K562 (cell line): Measurements from ENCODE around the gene FAM110D. TPM values are rescaled to one million over a fixed set of nuclear protein-coding genes. Genes with fewer than 3 reads are reported as not detected.

Experiments
- ATAC-seq: fragments of 200-7000 bp; cut with Tn5 transposase; 3 replicates; pipeline ENCODE4 v1.9.1; 2020; ENCODE audit warnings: moderate library complexity
- BruUV-seq: library from RNA; stranded (reverse); fragments of 400-500 nt; replicated peaks from 2 replicates; lab custom pipeline; 2021; lab: Mats Ljungman, UMichigan
- CTCF ChIA-PET: fragments of 300-600 bp; formaldehyde crosslinking; extraction: SDS; loops from one replicate; lab custom pipeline; 2021; ENCODE audit warnings: low intra/inter-chr PET ratio; lab: Yijun Ruan, JAX
- POLR2A ChIA-PET: fragments of 300-600, 350-650 bp; sonication (Branson Sonifier 250); formaldehyde crosslinking; extraction: SDS; loops from one replicate; lab custom pipeline; 2021; ENCODE audit warnings: antibody characterized with exemption, inconsistent platforms; lab: Yijun Ruan, JAX
- DNase-seq, 4 experiments: peaks; one replicate each; pipeline versions ENCODE4 v3.0.0 to v3.0.0-alpha.2; 2011 to 2018; ENCODE audit warnings: low spot score in 3 of 4, mixed read lengths in 3 of 4; ENCODE audit errors: extremely low read depth in 1 of 4
- FAIRE-seq: peaks from 2 replicates; lab custom pipeline; 2011; peaks lifted over from hg19 to GRCh38; lab: Jason Lieb, UNC
- H2AFZ ChIP-seq: 2 replicates; pipeline ENCODE4 v1.6.0; 2011; ENCODE audit warnings: low read depth, low read length, control low read depth, inconsistent platforms
- H3K27ac ChIP-seq: fragments of 200-600 bp; 3 replicates; pipeline ENCODE4 v1.8.0; 2011; ENCODE audit warnings: low read depth, mild to moderate bottlenecking, control low read depth, inconsistent platforms, low read length, moderate library complexity, mixed read lengths; ENCODE audit errors: extremely low read depth
- H3K27me3 ChIP-seq, 2 experiments: fragments of 300-600 bp in 1 of 2; 2 replicates in 1 of 2; 3 replicates in 1 of 2; pipeline versions ENCODE4 v1.6.0 to v1.8.0; 2011; ENCODE audit warnings: inconsistent platforms in 2 of 2, low read length in 2 of 2, mild to moderate bottlenecking in 1 of 2, mixed read lengths in 1 of 2, moderate library complexity in 1 of 2; ENCODE audit not compliant: control insufficient read depth in 2 of 2, insufficient read depth in 2 of 2
- H3K36me3 ChIP-seq: fragments of 300-600 bp; 3 replicates; pipeline ENCODE4 v1.8.0; 2011; ENCODE audit warnings: mild to moderate bottlenecking, low read length, inconsistent platforms; ENCODE audit not compliant: control insufficient read depth, insufficient read depth
- H3K4me1 ChIP-seq, 2 experiments: fragments of 200-600 bp in 1 of 2; replicated peaks in 1 of 2; 2 replicates in 1 of 2; 3 replicates in 1 of 2; pipeline versions ENCODE4 v1.5.1 to v1.8.0; 2011; ENCODE audit warnings: inconsistent platforms in 2 of 2, low read length in 2 of 2, mild to moderate bottlenecking in 1 of 2, mixed read lengths in 1 of 2, moderate library complexity in 1 of 2; ENCODE audit not compliant: control insufficient read depth in 2 of 2, insufficient read depth in 2 of 2
- H3K4me2 ChIP-seq: 2 replicates; pipeline ENCODE4 v1.6.1; 2011; ENCODE audit warnings: low read length, control low read depth, inconsistent platforms, mixed read lengths; ENCODE audit not compliant: insufficient read depth
- H3K4me3 ChIP-seq: fragments of 200-600 bp; sonication (generic), shearing (Covaris generic); 2 replicates; pipeline ENCODE4 v1.5.1; 2016; ENCODE audit warnings: control low read depth, inconsistent platforms
- H3K79me2 ChIP-seq: fragments of 200-600 bp; 3 replicates; pipeline ENCODE4 v1.8.0; 2011; ENCODE audit warnings: low read length, inconsistent platforms; ENCODE audit not compliant: control insufficient read depth, insufficient read depth
- H3K9ac ChIP-seq, 2 experiments: 2 replicates each; pipeline versions ENCODE4 v1.6.0 to v1.6.1; 2011; ENCODE audit warnings: low read depth in 2 of 2, low read length in 2 of 2, control low read depth in 1 of 2, inconsistent platforms in 1 of 2, mild to moderate bottlenecking in 1 of 2, mixed read lengths in 1 of 2; ENCODE audit not compliant: insufficient read depth in 1 of 2
- H3K9me1 ChIP-seq: one replicate; pipeline ENCODE4 v1.6.0; 2011; ENCODE audit warnings: inconsistent platforms, mild to moderate bottlenecking, low read length, moderate library complexity; ENCODE audit not compliant: control insufficient read depth, insufficient read depth
- H3K9me3 ChIP-seq: replicated peaks from 2 replicates; pipeline ENCODE4 v1.5.1; 2011; ENCODE audit warnings: low read depth, low read length, inconsistent platforms; ENCODE audit not compliant: control insufficient read depth, insufficient read depth
- H4K20me1 ChIP-seq: replicated peaks from 2 replicates; pipeline ENCODE4 v1.6.1; 2011; ENCODE audit warnings: low read length, inconsistent platforms, mixed read lengths; ENCODE audit not compliant: control insufficient read depth, insufficient read depth
- CTBP1 ChIP-seq: fragments of 450-650 bp; IDR thresholded peaks from 2 replicates; pipeline ENCODE4 v1.6.1; 2016; ENCODE audit warnings: borderline replicate concordance
- DPF2 ChIP-seq: fragments of 450-650 bp; IDR thresholded peaks from 2 replicates; pipeline ENCODE4 v1.6.1; 2016
- EP300 ChIP-seq: IDR thresholded peaks from 2 replicates; pipeline ENCODE4 v1.6.1; 2012; ENCODE audit warnings: low read length, improper control_type of control experiment
- FOXP4 ChIP-seq: sonication (generic); formaldehyde crosslinking; IDR thresholded peaks from 2 replicates; pipeline ENCODE4 v1.8.0; 2022; ENCODE audit warnings: mild to moderate bottlenecking, missing genetic modification reagents, borderline replicate concordance
- HDAC1 ChIP-seq, 2 experiments: fragments of 450-650 bp; IDR thresholded peaks; 2 replicates each; pipeline ENCODE4 v1.6.1; 2016 to 2017; ENCODE audit warnings: inconsistent platforms in 1 of 2, mild to moderate bottlenecking in 1 of 2, moderate library complexity in 1 of 2
- KDM4B ChIP-seq, 2 experiments: fragments of 450-650 bp in 1 of 2; sonication (generic) in 1 of 2; IDR thresholded peaks; 2 replicates each; pipeline ENCODE4 v1.6.1; 2016 to 2017; ENCODE audit warnings: borderline replicate concordance in 2 of 2, antibody characterized with exemption in 1 of 2, low read depth in 1 of 2, mild to moderate bottlenecking in 1 of 2
- MEIS2 ChIP-seq: fragments of 450-650 bp; IDR thresholded peaks from 2 replicates; pipeline ENCODE4 v1.6.1; 2014; ENCODE audit warnings: mild to moderate bottlenecking; ENCODE audit not compliant: partially characterized antibody
- NCOR1 ChIP-seq: fragments of 450-650 bp; IDR thresholded peaks from 2 replicates; pipeline ENCODE4 v1.6.1; 2016; ENCODE audit warnings: mild to moderate bottlenecking, moderate library complexity
- PKNOX1 ChIP-seq: fragments of 450-650 bp; IDR thresholded peaks from 2 replicates; pipeline ENCODE4 v1.6.1; 2016
- USF2 ChIP-seq: sonication (generic); formaldehyde crosslinking; IDR thresholded peaks from 2 replicates; pipeline ENCODE4 v1.5.0; 2020; ENCODE audit warnings: missing genetic modification reagents
- ZNF165 ChIP-seq: fragments of 250-450 bp; sonication (Bioruptor Pico); IDR thresholded peaks from 2 replicates; pipeline ENCODE4 v1.4.0; 2020; ENCODE audit warnings: borderline replicate concordance
- ZNF644 ChIP-seq: fragments of 200-800 bp; sonication (Bioruptor generic); IDR thresholded peaks from 2 replicates; pipeline ENCODE4 v1.6.1; 2016; ENCODE audit warnings: low read depth, missing genetic modification characterization, missing compliant biosample characterization
- WGBS: fragments of 100-300 bp; shearing (Covaris generic); methylation state at CpG from one replicate; pipeline ENCODE4 v1.1.6; 2016; ENCODE audit warnings: low coverage, mixed read lengths; ENCODE audit not compliant: insufficient coverage; ENCODE audit errors: missing lambda C conversion rate; 5-methylcytosine and 5-hydroxymethylcytosine counted together
- in situ Hi-C: fragments of 300-500 bp; cut with MboI; formaldehyde crosslinking; loops from 4 replicates; pipeline ENCODE4 v1.15.0; 2018; ENCODE audit warnings: inconsistent platforms, mixed read lengths
- intact Hi-C: fragments of 100-400 bp; cut with micrococcal nuclease; formaldehyde crosslinking; loops from 2 replicates; pipeline ENCODE4 v1.14.2; 2022
- polyA plus RNA-seq, 8 experiments: library from polyadenylated mRNA; depleted of rRNA in 4 of 8; stranded (reverse) in 5 of 8; unstranded in 3 of 8; fragments of >200 nt; fragmentation: Nextera tagmentation in 2 of 8; fragmentation: Illumina TruSeq in 1 of 8; extraction: Ambion mirVana in 2 of 8; extraction: Trizol in 1 of 8; gene quantifications; 2 replicates each; pipeline versions ENCODE4 v1.2.1 to v1.2.3, GENCODE V29; 2011 to 2014; ENCODE audit warnings: inconsistent platforms in 1 of 8, missing spikeins in 1 of 8
- total RNA-seq, 7 experiments: library from RNA; depleted of rRNA in 6 of 7; stranded (reverse); fragments of >200 nt in 6 of 7; fragmentation: Illumina TruSeq in 2 of 7; extraction: Trizol in 2 of 7; gene quantifications; 2 replicates each; pipeline versions ENCODE4 v1.2.1 to v1.2.3, GENCODE V29; 2011 to 2021; ENCODE audit warnings: low replicate concordance in 1 of 7
- TF ChIP-seq, protein P1 (sequence below): fragments of 450-650 bp; formaldehyde crosslinking; IDR thresholded peaks from 2 replicates; pipeline ENCODE4 v1.4.0; 2022; ENCODE audit warnings: mild to moderate bottlenecking, moderate library complexity
- TF ChIP-seq, protein P2 (sequence below): fragments of 450-650 bp; formaldehyde crosslinking; conservative IDR thresholded peaks from 2 replicates; pipeline ENCODE4 v1.4.0; 2022; ENCODE audit warnings: mild to moderate bottlenecking, missing genetic modification characterization

Gene FAM110D
- total and polyA plus RNA-seq, 9 of the 15 experiments (the other 6 are each of a cell fraction or from before 2014, with no cell fraction given), result 0.04 to 1.1 (median 0.33) TPM

DNA sequence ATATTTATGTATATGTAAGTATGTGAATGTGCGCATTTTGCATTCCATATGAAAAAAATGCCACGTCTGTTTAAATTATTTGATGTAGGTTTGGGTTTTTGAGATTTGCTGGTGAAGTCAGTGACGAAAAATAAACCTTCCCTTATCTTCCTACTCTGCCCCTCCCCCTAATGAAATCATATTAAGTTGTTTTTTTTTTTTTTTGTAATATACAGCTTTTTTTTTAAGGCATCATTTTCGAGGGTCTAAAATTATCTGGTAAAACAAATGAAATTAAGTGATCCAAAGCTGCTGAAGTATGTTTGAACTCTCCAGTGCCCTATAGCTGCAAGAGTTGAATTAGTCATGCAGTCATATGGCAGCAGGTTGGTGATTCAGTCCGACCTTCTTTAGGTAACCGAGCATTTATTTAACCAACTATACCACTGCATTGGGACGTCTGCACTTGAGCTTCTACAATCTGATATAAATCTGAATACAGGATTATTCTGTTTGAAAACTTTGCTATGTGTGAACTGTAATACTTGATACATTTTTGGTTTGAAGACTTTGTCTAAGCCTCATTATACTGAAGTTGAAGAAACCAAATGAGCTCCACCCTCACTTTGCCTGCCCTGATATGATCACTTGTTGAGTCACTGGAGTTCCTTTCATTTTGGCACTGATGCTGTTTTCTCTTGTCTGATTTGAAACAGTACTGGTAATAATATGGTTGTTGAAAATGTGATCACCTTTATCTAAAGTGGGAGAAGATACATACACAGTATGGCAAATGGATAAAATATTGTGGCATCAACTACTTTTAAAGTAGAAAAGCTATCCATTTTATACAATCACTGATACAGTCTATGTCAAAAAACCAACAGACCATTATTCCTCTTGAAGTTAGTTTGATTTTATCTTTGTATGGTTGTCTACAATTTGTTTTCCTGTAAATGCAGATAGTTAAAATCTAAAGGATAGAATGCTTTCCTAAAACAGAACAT is 35.6 kb upstream of the FAM110D start:
- DNase-seq, result peak in 3 of 4 experiments; percentile 37 to 82 (median 70)
- no TSS peak for BruUV-seq
- Histone ChIP-seq H3K4me2 (peak overlapping the region; percentile 68), H2AFZ (peak overlapping the region; percentile 63), H3K9me1 (no peaks in the 10 kb centered on the region), H3K9me3 (no peaks in the 10 kb centered on the region), H4K20me1 (no peaks in the 10 kb centered on the region), H3K79me2 (peaks cover 81% of the 10 kb centered on the region), H3K27ac (peak overlapping the region; percentile 99), H3K36me3 (peaks cover 55% of the 10 kb centered on the region), H3K9ac (peak overlapping the region in 1 of 2 experiments; percentile 97; a peak in 2 of 4 replicates), H3K4me1 (peaks cover 21 to 66% of the 10 kb centered on the region in 2 experiments), H3K4me3 (no peak overlapping the region), H3K27me3 (no peaks in the 10 kb centered on the region)
- peak; percentile 57 for ATAC-seq
- POLR2A ChIA-PET, result interaction anchor here (0.7 to 13.3 kb wide), 14 partner anchors 9 to 228 kb away, joined by 3 to 237 read pairs (median 3); partner anchors contain the start of genes EXTL1 and PDIK1L
- 18% methylated on average over 7 of the region's 7 CpGs for WGBS
- CTCF ChIA-PET, result interaction anchor here (0.5 to 0.6 kb wide), 2 partner anchors 19 to 522 kb away, joined by 3 to 7 read pairs; no protein-coding TSS in a partner anchor
- in situ Hi-C loops (no loop called here), intact Hi-C loops (no loop called here)
- peak; percentile 78 for FAIRE-seq
- TF ChIP-seq EP300, result peak; percentile 75
- peak; percentile 16 for TF ChIP-seq PKNOX1
- TF ChIP-seq, protein P1, sequence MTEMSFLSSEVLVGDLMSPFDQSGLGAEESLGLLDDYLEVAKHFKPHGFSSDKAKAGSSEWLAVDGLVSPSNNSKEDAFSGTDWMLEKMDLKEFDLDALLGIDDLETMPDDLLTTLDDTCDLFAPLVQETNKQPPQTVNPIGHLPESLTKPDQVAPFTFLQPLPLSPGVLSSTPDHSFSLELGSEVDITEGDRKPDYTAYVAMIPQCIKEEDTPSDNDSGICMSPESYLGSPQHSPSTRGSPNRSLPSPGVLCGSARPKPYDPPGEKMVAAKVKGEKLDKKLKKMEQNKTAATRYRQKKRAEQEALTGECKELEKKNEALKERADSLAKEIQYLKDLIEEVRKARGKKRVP (CRISPR knock-in tag), result 0 out of 2 replicates have a peak, but pooled peaks have one; percentile 4
- TF ChIP-seq KDM4B (IDR thresholded peaks at IDR 0.05; ENCODE audit: borderline replicate concordance in 2 of 2, low read depth in 1 of 2), result no peak
- peak; percentile 97 for TF ChIP-seq DPF2
- TF ChIP-seq ZNF165 (CRISPR knock-in tag), result no peak
- TF ChIP-seq CTBP1, result peak; percentile 73
- peak; percentile 60; the same call in 1 of the 2 replicates for TF ChIP-seq NCOR1
- TF ChIP-seq ZNF644 (tag), result peak; percentile 81
- TF ChIP-seq MEIS2, result peak; percentile 41
- TF ChIP-seq USF2 (CRISPR knock-in tag), result no peak
- TF ChIP-seq FOXP4 (CRISPR knock-in tag), result no peak
- peak in 1 of 2 experiments; percentile 62; a peak in 1 of 4 replicates for TF ChIP-seq HDAC1 (IDR thresholded peaks at IDR 0.05)
- TF ChIP-seq, protein P2, sequence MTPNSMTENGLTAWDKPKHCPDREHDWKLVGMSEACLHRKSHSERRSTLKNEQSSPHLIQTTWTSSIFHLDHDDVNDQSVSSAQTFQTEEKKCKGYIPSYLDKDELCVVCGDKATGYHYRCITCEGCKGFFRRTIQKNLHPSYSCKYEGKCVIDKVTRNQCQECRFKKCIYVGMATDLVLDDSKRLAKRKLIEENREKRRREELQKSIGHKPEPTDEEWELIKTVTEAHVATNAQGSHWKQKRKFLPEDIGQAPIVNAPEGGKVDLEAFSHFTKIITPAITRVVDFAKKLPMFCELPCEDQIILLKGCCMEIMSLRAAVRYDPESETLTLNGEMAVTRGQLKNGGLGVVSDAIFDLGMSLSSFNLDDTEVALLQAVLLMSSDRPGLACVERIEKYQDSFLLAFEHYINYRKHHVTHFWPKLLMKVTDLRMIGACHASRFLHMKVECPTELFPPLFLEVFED, result 0 out of 2 replicates have a peak, but pooled peaks have one; percentile 17
